HCT116 (cell line): ENCODE measurements around the gene NHERF1. TPM values are rescaled to one million over a fixed set of nuclear protein-coding genes. Genes with fewer than 3 reads are reported as not detected.

Source experiments
- ATAC-seq: fragments of 200-7000 bp; cut with Tn5 transposase; 2 replicates; pipeline ENCODE4 v1.9.1; 2020; ENCODE audit warnings: mild to moderate bottlenecking, moderate library complexity
- BruUV-seq: library from RNA; stranded (reverse); fragments of 400-500 nt; replicated peaks from 2 replicates; lab custom pipeline; 2021; lab: Mats Ljungman, UMichigan
- CTCF ChIA-PET: fragments of 300-600 bp; sonication (Branson Sonifier 250); formaldehyde crosslinking; loops from one replicate; lab custom pipeline; 2021; ENCODE audit warnings: antibody characterized with exemption; lab: Charles Lee
- POLR2A ChIA-PET: fragments of 300-600, 350-600 bp; sonication (Branson Sonifier 250); formaldehyde crosslinking; loops from one replicate; lab custom pipeline; 2021; ENCODE audit warnings: antibody characterized with exemption; lab: Charles Lee
- RAD21 ChIA-PET, 2 experiments: fragments of 300-600 bp; sonication (Branson Sonifier 250); formaldehyde crosslinking; loops; one replicate each; lab custom pipeline; 2023; ENCODE audit warnings: low total read pairs in 2 of 2; ENCODE audit not compliant: uncharacterized antibody in 2 of 2, unreplicated experiment in 2 of 2, low non-redundant PET in 1 of 2; lab: Charles Lee
- DNase-seq: peaks from one replicate; pipeline ENCODE4 v3.0.0-alpha.2; 2010; ENCODE audit warnings: low read depth, low spot score
- H2AFZ ChIP-seq: fragments of 200-600 bp; shearing (Covaris generic), sonication (generic); 2 replicates; pipeline ENCODE4 v1.6.1; 2017; ENCODE audit warnings: low read depth, mixed run types, mixed read lengths, antibody characterized with exemption, low read length; ENCODE audit not compliant: poor library complexity, severe bottlenecking
- H3K27ac ChIP-seq: 2 replicates; pipeline ENCODE4 v1.5.1; 2012; ENCODE audit warnings: low read depth, low read length
- H3K27me3 ChIP-seq: fragments of 200-600 bp; sonication (generic); 2 replicates; pipeline ENCODE4 v1.6.1; 2016; ENCODE audit warnings: mixed run types, low read length, mixed read lengths; ENCODE audit not compliant: insufficient read depth
- H3K36me3 ChIP-seq, 2 experiments: fragments of 200-500 bp in 1 of 2; fragments of 200-600 bp in 1 of 2; sonication (Bioruptor generic) in 1 of 2; sonication (generic) in 1 of 2; 2 replicates each; pipeline versions ENCODE4 v1.5.1 to v1.6.1; 2014 to 2016; ENCODE audit warnings: low read length in 2 of 2, inconsistent platforms in 1 of 2, mixed read lengths in 1 of 2, mixed run types in 1 of 2; ENCODE audit not compliant: insufficient read depth in 2 of 2, control insufficient read depth in 1 of 2
- H3K4me1 ChIP-seq, 2 experiments: fragments of 200-600 bp in 1 of 2; sonication (generic) in 1 of 2; 2 replicates each; pipeline versions ENCODE4 v1.5.1 to v1.6.1; 2012 to 2017; ENCODE audit warnings: low read length in 2 of 2, inconsistent platforms in 1 of 2, mild to moderate bottlenecking in 1 of 2, mixed read lengths in 1 of 2, mixed run types in 1 of 2, moderate library complexity in 1 of 2; ENCODE audit not compliant: insufficient read depth in 2 of 2, control insufficient read depth in 1 of 2
- H3K4me2 ChIP-seq: fragments of 200-600 bp; sonication (generic); 2 replicates; pipeline ENCODE4 v1.6.1; 2017; ENCODE audit warnings: mixed run types, low read length, mixed read lengths
- H3K4me3 ChIP-seq, 2 experiments: fragments of 200-600 bp in 1 of 2; sonication (generic) in 1 of 2; replicated peaks in 1 of 2; 2 replicates each; pipeline ENCODE4 v1.5.1; 2011 to 2016; ENCODE audit warnings: low read length in 2 of 2, control low read depth in 1 of 2, low read depth in 1 of 2, mild to moderate bottlenecking in 1 of 2, mixed read lengths in 1 of 2, mixed run types in 1 of 2
- H3K79me2 ChIP-seq: fragments of 200-600 bp; sonication (generic); 2 replicates; pipeline ENCODE4 v1.6.1; 2017; ENCODE audit warnings: mild to moderate bottlenecking, mixed run types, low read length, moderate library complexity, mixed read lengths; ENCODE audit not compliant: insufficient read depth
- H3K9ac ChIP-seq: fragments of 200-600 bp; sonication (generic); 2 replicates; pipeline ENCODE4 v1.6.1; 2016; ENCODE audit warnings: low read length, mixed read lengths
- H3K9me2 ChIP-seq: fragments of 200-600 bp; sonication (generic), shearing (Covaris generic); 2 replicates; pipeline ENCODE4 v1.6.1; 2017; ENCODE audit warnings: mixed run types, mild to moderate bottlenecking, moderate library complexity; ENCODE audit not compliant: insufficient read depth
- H3K9me3 ChIP-seq, 2 experiments: fragments of 200-500 bp in 1 of 2; fragments of 200-600 bp in 1 of 2; sonication (Bioruptor generic) in 1 of 2; sonication (generic) in 1 of 2; 2 replicates each; pipeline ENCODE4 v1.6.1; 2014 to 2017; ENCODE audit warnings: low read length in 2 of 2, mixed read lengths in 2 of 2, inconsistent platforms in 1 of 2, low read depth in 1 of 2, mild to moderate bottlenecking in 1 of 2, mixed run types in 1 of 2, moderate library complexity in 1 of 2; ENCODE audit not compliant: control insufficient read depth in 1 of 2, insufficient read depth in 1 of 2
- H4K20me1 ChIP-seq: fragments of 200-600 bp; sonication (generic), shearing (Covaris generic); 2 replicates; pipeline ENCODE4 v1.6.1; 2017; ENCODE audit warnings: mixed run types, mild to moderate bottlenecking, moderate library complexity; ENCODE audit not compliant: insufficient read depth
- CBX3 ChIP-seq: IDR thresholded peaks from 2 replicates; pipeline ENCODE4 v1.6.1; 2012; ENCODE audit warnings: low read depth
- CEBPB ChIP-seq: IDR thresholded peaks from 2 replicates; pipeline ENCODE4 v1.6.1; 2012; ENCODE audit warnings: low read depth
- EGR1 ChIP-seq: IDR thresholded peaks from 2 replicates; pipeline ENCODE4 v1.6.1; 2012; ENCODE audit warnings: low read depth
- ELF1 ChIP-seq: IDR thresholded peaks from 2 replicates; pipeline ENCODE4 v1.6.1; 2012; ENCODE audit warnings: low read depth, borderline replicate concordance
- FOSL1 ChIP-seq: IDR thresholded peaks from 2 replicates; pipeline ENCODE4 v1.6.1; 2012; ENCODE audit warnings: low read depth
- POLR2A ChIP-seq: IDR thresholded peaks from 2 replicates; pipeline ENCODE4 v1.7.0; 2011; ENCODE audit warnings: borderline replicate concordance; ENCODE audit not compliant: insufficient read depth, insufficient read length; ENCODE audit errors: extremely low read depth
- POLR2AphosphoS5 ChIP-seq: IDR thresholded peaks from 2 replicates; pipeline ENCODE4 v1.6.1; 2011; ENCODE audit warnings: mild to moderate bottlenecking, low read depth, low read length, moderate library complexity
- RAD21 ChIP-seq: IDR thresholded peaks from 2 replicates; pipeline ENCODE4 v1.6.1; 2012; ENCODE audit warnings: low read depth, mild to moderate bottlenecking
- SIN3A ChIP-seq: IDR thresholded peaks from 2 replicates; pipeline ENCODE4 v1.6.1; 2012; ENCODE audit warnings: low read depth
- SP1 ChIP-seq: IDR thresholded peaks from 2 replicates; pipeline ENCODE4 v1.6.1; 2012; ENCODE audit warnings: low read depth
- TCF7L2 ChIP-seq: IDR thresholded peaks from 2 replicates; pipeline ENCODE4 v1.7.0; 2011; ENCODE audit warnings: borderline replicate concordance, inconsistent platforms; ENCODE audit not compliant: insufficient read depth, insufficient read length; ENCODE audit errors: extremely low read depth
- YY1 ChIP-seq: IDR thresholded peaks from 2 replicates; pipeline ENCODE4 v1.6.1; 2011; ENCODE audit warnings: low read length, low read depth, moderate library complexity, mild to moderate bottlenecking; ENCODE audit not compliant: insufficient replicate concordance; ENCODE audit errors: extremely low read depth
- ZFX ChIP-seq: fragments of 450-650 bp; IDR thresholded peaks from 2 replicates; pipeline ENCODE4 v1.6.1; 2017
- ZNF274 ChIP-seq: fragments of 200-500 bp; sonication (Bioruptor generic); IDR thresholded peaks from 2 replicates; pipeline ENCODE4 v1.6.1; 2014; ENCODE audit warnings: mild to moderate bottlenecking, low read depth, low read length, inconsistent platforms
- intact Hi-C: fragments of 100-400 bp; cut with micrococcal nuclease; formaldehyde crosslinking; loops from 2 replicates; pipeline ENCODE4 v1.10.0; 2022
- total RNA-seq: library from RNA; stranded (reverse); gene quantifications from one replicate; pipeline ENCODE4 v1.2.1, GENCODE V29; 2021; ENCODE audit not compliant: unreplicated experiment
- TF ChIP-seq, protein P1 (sequence below): IDR thresholded peaks from 2 replicates; pipeline ENCODE4 v1.6.1; 2012
- TF ChIP-seq, protein P2 (sequence below): IDR thresholded peaks from 2 replicates; pipeline ENCODE4 v1.6.1; 2012
- TF ChIP-seq, protein P3 (sequence below): IDR thresholded peaks from 2 replicates; pipeline ENCODE4 v1.6.1; 2011; ENCODE audit warnings: mild to moderate bottlenecking, low read length, moderate library complexity; ENCODE audit not compliant: insufficient replicate concordance; ENCODE audit errors: extremely low read depth

Gene NHERF1
- total RNA-seq, 1 experiment from 2014 or later, result 129 TPM

DNA sequence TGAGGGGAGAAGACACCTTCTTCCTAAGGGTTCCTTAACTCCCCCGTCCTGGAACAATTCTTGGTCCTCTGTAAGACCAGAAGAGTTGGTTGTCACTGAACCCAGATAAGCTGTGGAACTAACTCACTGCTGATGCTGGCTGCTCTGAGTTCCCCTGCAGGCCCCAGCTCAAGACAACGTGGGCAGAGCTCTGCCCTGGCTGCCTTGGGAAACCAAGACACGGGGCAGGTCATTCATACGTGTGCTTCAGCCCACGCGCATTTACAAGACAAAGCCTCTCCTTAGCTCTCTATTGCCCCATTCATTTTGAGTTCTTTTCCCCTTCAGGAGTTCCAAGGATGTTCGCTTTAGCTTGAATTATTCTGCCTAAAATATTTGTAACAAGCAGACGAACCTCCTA lies 31.1 kb downstream of the NHERF1 start:
- no peaks in the 10 kb centered on the region for H4K20me1 ChIP-seq
- RAD21 ChIA-PET, result no interaction called here
- ATAC-seq, result no peak
- H3K9ac ChIP-seq, result no peak overlapping the region
- no peaks in the 10 kb centered on the region for H3K9me2 ChIP-seq
- POLR2A ChIA-PET, result no interaction called here
- no peak overlapping the region for H2AFZ ChIP-seq
- intact Hi-C loops, result loop anchor here (5.0 kb wide), 1 partner anchor 93 kb away; the partner anchor contains the start of gene FDXR
- BruUV-seq, result no TSS peak
- H3K4me1 ChIP-seq, result peaks cover 9 to 16% of the 10 kb centered on the region in 2 experiments
- no peaks in the 10 kb centered on the region for H3K27me3 ChIP-seq
- TF ChIP-seq, protein P1, sequence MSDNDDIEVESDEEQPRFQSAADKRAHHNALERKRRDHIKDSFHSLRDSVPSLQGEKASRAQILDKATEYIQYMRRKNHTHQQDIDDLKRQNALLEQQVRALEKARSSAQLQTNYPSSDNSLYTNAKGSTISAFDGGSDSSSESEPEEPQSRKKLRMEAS, result no peak
- H3K27ac ChIP-seq, result no peak overlapping the region
- no peak for DNase-seq
- no peak overlapping the region for H3K4me2 ChIP-seq
- CTCF ChIA-PET, result interaction anchor here (1.3 to 2.4 kb wide), 2 partner anchors 34 to 122 kb away, joined by 8 to 17 read pairs; no protein-coding TSS in a partner anchor
- no peaks in the 10 kb centered on the region for H3K9me3 ChIP-seq
- no peak overlapping the region for H3K4me3 ChIP-seq
- no peaks in the 10 kb centered on the region; a peak in 1 of 4 replicates for H3K36me3 ChIP-seq
- H3K79me2 ChIP-seq, result peaks cover 34% of the 10 kb centered on the region

DNA sequence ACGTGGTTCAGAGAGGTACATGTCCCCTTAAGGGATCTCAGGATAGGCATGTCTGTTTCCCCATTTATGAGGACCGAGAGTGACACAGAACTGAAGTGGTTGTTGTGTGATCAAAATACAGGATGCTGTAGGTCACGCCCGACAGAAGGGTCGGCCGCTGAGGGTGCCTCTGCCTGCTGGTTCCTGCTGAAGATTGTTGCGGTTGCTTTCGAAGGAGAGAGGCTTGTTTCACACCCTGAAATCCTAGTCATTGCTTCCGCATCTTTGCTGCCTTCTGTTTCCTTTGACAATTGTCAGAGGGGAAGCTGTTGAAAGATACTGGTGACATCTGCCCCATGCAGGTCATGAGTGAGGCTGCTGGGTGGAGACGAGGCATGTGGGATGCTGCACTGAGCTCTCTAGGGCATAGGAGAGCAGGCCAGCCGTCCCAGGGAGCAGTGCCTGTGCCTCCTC lies 31.5 kb downstream of the NHERF1 start:
- peaks cover 30% of the 10 kb centered on the region for H3K79me2 ChIP-seq
- no peaks in the 10 kb centered on the region for H4K20me1 ChIP-seq
- RAD21 ChIA-PET, result no interaction called here
- CTCF ChIA-PET, result interaction anchor here (2.4 kb wide), 1 partner anchor 35 kb away, joined by 17 read pairs; no protein-coding TSS in a partner anchor
- no peaks in the 10 kb centered on the region for H3K27me3 ChIP-seq
- POLR2A ChIA-PET, result no interaction called here
- H3K4me3 ChIP-seq, result no peak overlapping the region
- DNase-seq, result no peak
- intact Hi-C loops, result loop anchor here (5.0 kb wide), 1 partner anchor 92 kb away; the partner anchor contains the start of gene FDXR
- no peaks in the 10 kb centered on the region for H3K9me2 ChIP-seq
- H3K4me2 ChIP-seq, result no peak overlapping the region
- no peak overlapping the region for H2AFZ ChIP-seq
- no peaks in the 10 kb centered on the region; a peak in 1 of 4 replicates for H3K36me3 ChIP-seq
- ATAC-seq, result no peak
- no peak overlapping the region for H3K27ac ChIP-seq
- no TSS peak for BruUV-seq
- H3K9me3 ChIP-seq, result no peaks in the 10 kb centered on the region
- H3K9ac ChIP-seq, result no peak overlapping the region
- H3K4me1 ChIP-seq, result peaks cover 9 to 15% of the 10 kb centered on the region in 2 experiments
- TF ChIP-seq POLR2AphosphoS5, result no peak
- no peak for TF ChIP-seq YY1
- TF ChIP-seq SP1, result no peak
- TF ChIP-seq ELF1, result no peak
- TF ChIP-seq, protein P1, result no peak
- TF ChIP-seq, protein P2, sequence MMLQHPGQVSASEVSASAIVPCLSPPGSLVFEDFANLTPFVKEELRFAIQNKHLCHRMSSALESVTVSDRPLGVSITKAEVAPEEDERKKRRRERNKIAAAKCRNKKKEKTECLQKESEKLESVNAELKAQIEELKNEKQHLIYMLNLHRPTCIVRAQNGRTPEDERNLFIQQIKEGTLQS, result no peak
- no peak for TF ChIP-seq ZNF274
- TF ChIP-seq POLR2A, result no peak
- no peak for TF ChIP-seq RAD21
- TF ChIP-seq ZFX, result no peak
- no peak for TF ChIP-seq CEBPB
- no peak for TF ChIP-seq TCF7L2
- TF ChIP-seq, protein P3, sequence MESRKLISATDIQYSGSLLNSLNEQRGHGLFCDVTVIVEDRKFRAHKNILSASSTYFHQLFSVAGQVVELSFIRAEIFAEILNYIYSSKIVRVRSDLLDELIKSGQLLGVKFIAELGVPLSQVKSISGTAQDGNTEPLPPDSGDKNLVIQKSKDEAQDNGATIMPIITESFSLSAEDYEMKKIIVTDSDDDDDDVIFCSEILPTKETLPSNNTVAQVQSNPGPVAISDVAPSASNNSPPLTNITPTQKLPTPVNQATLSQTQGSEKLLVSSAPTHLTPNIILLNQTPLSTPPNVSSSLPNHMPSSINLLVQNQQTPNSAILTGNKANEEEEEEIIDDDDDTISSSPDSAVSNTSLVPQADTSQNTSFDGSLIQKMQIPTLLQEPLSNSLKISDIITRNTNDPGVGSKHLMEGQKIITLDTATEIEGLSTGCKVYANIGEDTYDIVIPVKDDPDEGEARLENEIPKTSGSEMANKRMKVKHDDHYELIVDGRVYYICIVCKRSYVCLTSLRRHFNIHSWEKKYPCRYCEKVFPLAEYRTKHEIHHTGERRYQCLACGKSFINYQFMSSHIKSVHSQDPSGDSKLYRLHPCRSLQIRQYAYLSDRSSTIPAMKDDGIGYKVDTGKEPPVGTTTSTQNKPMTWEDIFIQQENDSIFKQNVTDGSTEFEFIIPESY, result no peak
- no peak for TF ChIP-seq SIN3A
- TF ChIP-seq EGR1, result no peak
- TF ChIP-seq FOSL1, result no peak
- TF ChIP-seq CBX3, result no peak
